K562 (cell line): ENCODE data around the gene CSNK1A1. TPM values are rescaled to one million over a fixed set of nuclear protein-coding genes. Genes with fewer than 3 reads are reported as not detected.

ENCODE experiments used
- CREBBP ChIP-seq: IDR thresholded peaks from one replicate; pipeline ENCODE4 v1.6.1; 2012; ENCODE audit warnings: low read depth, mild to moderate bottlenecking, control low read depth, inconsistent platforms, low read length
- FOSL1 ChIP-seq: fragments of 200-800 bp; sonication (Bioruptor generic); conservative IDR thresholded peaks from 2 replicates; pipeline ENCODE4 v1.6.1; 2016; ENCODE audit warnings: missing genetic modification characterization, missing compliant biosample characterization
- JUND ChIP-seq, 2 experiments: IDR thresholded peaks; 2 replicates in 1 of 2; 3 replicates in 1 of 2; pipeline ENCODE4 v1.6.1; 2011; ENCODE audit warnings: borderline replicate concordance in 2 of 2, low read depth in 2 of 2, low read length in 2 of 2, improper control_type of control experiment in 1 of 2, missing biosample characterization in 1 of 2, missing genetic modification characterization in 1 of 2, missing genetic modification reagents in 1 of 2
- L3MBTL2 ChIP-seq: fragments of 450-650 bp; IDR thresholded peaks from 2 replicates; pipeline ENCODE4 v1.6.1; 2016; ENCODE audit warnings: mild to moderate bottlenecking, moderate library complexity
- MCM2 ChIP-seq: fragments of 450-650 bp; IDR thresholded peaks from 2 replicates; pipeline ENCODE4 v1.6.1; 2017; ENCODE audit warnings: low read depth, mild to moderate bottlenecking
- NR2C2 ChIP-seq, 2 experiments: fragments of 200-800 bp in 1 of 2; sonication (Bioruptor generic) in 1 of 2; sonication (generic) in 1 of 2; formaldehyde crosslinking in 1 of 2; IDR thresholded peaks; 2 replicates each; pipeline versions ENCODE4 v1.6.1 to v1.8.0; 2016 to 2022; ENCODE audit warnings: mild to moderate bottlenecking in 1 of 2, missing compliant biosample characterization in 1 of 2, missing genetic modification characterization in 1 of 2, missing genetic modification reagents in 1 of 2
- SMARCA4 ChIP-seq: fragments of 450-650 bp; IDR thresholded peaks from 2 replicates; pipeline ENCODE4 v1.6.1; 2016
- SRF ChIP-seq, 2 experiments: fragments of 250-450, 450-650 bp in 1 of 2; sonication (Bioruptor Pico) in 1 of 2; sonication (generic) in 1 of 2; formaldehyde crosslinking; IDR thresholded peaks; 2 replicates each; pipeline versions ENCODE4 v1.5.0 to v1.5.1; 2020 to 2022; ENCODE audit warnings: mild to moderate bottlenecking in 1 of 2, missing genetic modification reagents in 1 of 2
- SUPT5H ChIP-seq: fragments of 450-650 bp; IDR thresholded peaks from 2 replicates; pipeline ENCODE4 v1.6.1; 2016
- TOE1 ChIP-seq, 2 experiments: fragments of 450-650 bp in 1 of 2; sonication (generic) in 1 of 2; formaldehyde crosslinking in 1 of 2; IDR thresholded peaks; 2 replicates each; pipeline versions ENCODE4 v1.7.1 to v1.8.0; 2016 to 2022; ENCODE audit warnings: borderline replicate concordance in 2 of 2, mild to moderate bottlenecking in 2 of 2, antibody characterized with exemption in 1 of 2, inconsistent platforms in 1 of 2, low read depth in 1 of 2, missing genetic modification reagents in 1 of 2, moderate library complexity in 1 of 2
- polyA plus RNA-seq, 8 experiments: library from polyadenylated mRNA; depleted of rRNA in 4 of 8; stranded (reverse) in 5 of 8; unstranded in 3 of 8; fragments of >200 nt; fragmentation: Nextera tagmentation in 2 of 8; fragmentation: Illumina TruSeq in 1 of 8; extraction: Ambion mirVana in 2 of 8; extraction: Trizol in 1 of 8; gene quantifications; 2 replicates each; pipeline versions ENCODE4 v1.2.1 to v1.2.3, GENCODE V29; 2011 to 2014; ENCODE audit warnings: inconsistent platforms in 1 of 8, missing spikeins in 1 of 8
- total RNA-seq, 7 experiments: library from RNA; depleted of rRNA in 6 of 7; stranded (reverse); fragments of >200 nt in 6 of 7; fragmentation: Illumina TruSeq in 2 of 7; extraction: Trizol in 2 of 7; gene quantifications; 2 replicates each; pipeline versions ENCODE4 v1.2.1 to v1.2.3, GENCODE V29; 2011 to 2021; ENCODE audit warnings: low replicate concordance in 1 of 7
- TF ChIP-seq, protein P1 (sequence below): sonication (generic); formaldehyde crosslinking; IDR thresholded peaks from 2 replicates; pipeline ENCODE4 v1.8.0; 2022; ENCODE audit warnings: missing genetic modification reagents, mild to moderate bottlenecking, moderate library complexity, borderline replicate concordance

The CSNK1A1 gene
- total and polyA plus RNA-seq, 9 of the 15 experiments (the other 6 are each of a cell fraction or from before 2014, with no cell fraction given), result 49.1 to 196 (median 154) TPM

DNA sequence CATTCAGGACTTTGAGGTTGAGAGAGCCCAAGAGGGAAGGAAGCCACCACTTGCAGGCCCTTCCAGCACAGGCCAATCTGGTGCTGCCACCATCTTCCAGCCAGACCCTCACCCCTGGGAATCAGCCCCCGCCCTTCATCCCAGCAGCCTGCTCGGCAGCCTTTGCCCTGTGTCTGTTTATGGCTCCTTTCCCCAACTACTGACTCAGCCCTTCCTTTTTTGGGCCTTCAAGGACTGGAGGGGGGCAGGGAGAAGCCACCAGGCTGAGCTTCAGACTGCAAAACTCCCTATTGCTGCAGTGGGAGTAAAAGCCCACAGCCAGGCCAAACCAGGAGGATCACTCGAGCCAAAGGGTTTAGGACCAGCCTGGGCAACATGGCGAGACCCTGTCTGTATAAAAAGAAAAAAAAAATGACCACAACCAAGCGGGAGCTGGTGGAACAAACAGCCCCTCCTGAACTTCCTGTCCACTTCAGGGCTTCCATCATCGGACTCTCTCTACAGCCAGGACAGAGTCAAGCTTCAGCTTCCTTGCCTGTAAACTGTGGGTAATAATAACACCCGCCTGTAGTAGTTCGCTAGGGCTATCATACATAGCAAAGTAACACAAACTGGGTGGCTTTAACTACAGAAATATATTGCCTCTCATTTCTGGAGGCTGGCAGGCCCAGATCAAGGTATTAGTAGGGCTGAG, 86.3 kb downstream of the CSNK1A1 start (continued):
- TF ChIP-seq SRF (CRISPR knock-in tag; IDR thresholded peaks at IDR 0.05), result peak in 1 of 2 experiments; percentile 79; a peak in 2 of 4 replicates
- peak; percentile 28; the same call in 1 of the 2 replicates for TF ChIP-seq L3MBTL2
- TF ChIP-seq TOE1 (IDR thresholded peaks at IDR 0.05; ENCODE audit: borderline replicate concordance), result no peak
- no peak for TF ChIP-seq TOE1 (CRISPR knock-in tag; IDR thresholded peaks at IDR 0.05; ENCODE audit: borderline replicate concordance, low read depth)
- TF ChIP-seq FOSL1, result peak; percentile 32; the same call in 1 of the 2 replicates
- TF ChIP-seq JUND (IDR thresholded peaks at IDR 0.05; ENCODE audit: borderline replicate concordance, low read depth, low read length), result 0 out of 2 replicates have a peak, but pooled peaks have one; percentile 18
- TF ChIP-seq JUND (tag; IDR thresholded peaks at IDR 0.05; ENCODE audit: borderline replicate concordance, low read depth, low read length), result no peak
- no peak for TF ChIP-seq NR2C2 (CRISPR knock-in tag; IDR thresholded peaks at IDR 0.05)
- TF ChIP-seq NR2C2 (tag; IDR thresholded peaks at IDR 0.05), result peak; percentile 68
- TF ChIP-seq CREBBP, result no peak
- no peak for TF ChIP-seq SUPT5H
- no peak for TF ChIP-seq SMARCA4
- TF ChIP-seq, protein P1, sequence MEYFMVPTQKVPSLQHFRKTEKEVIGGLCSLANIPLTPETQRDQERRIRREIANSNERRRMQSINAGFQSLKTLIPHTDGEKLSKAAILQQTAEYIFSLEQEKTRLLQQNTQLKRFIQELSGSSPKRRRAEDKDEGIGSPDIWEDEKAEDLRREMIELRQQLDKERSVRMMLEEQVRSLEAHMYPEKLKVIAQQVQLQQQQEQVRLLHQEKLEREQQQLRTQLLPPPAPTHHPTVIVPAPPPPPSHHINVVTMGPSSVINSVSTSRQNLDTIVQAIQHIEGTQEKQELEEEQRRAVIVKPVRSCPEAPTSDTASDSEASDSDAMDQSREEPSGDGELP (CRISPR knock-in tag), result no peak
- no peak for TF ChIP-seq MCM2
